ENCODE data around the gene KRTAP5-5.

DNA sequence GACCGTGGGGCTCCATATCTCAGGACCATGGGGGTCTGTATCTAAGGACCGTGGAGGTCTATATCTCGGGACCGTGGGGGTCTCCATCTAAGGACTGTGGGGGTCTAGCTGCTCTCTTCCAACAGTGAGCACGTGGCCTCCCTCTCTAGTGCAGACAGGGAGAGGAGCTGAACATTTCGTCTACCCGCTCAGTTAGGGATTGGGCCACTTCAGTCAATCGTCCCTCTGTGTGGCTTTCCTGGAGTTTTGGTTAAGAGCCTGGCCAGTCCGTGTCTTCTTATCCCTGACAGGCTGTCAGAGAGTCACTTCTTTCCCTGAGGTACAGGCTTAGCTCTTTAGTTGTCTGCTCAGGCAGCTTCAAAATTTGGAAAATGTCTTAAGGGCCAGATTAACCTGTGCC lies 47.6 kb upstream of the KRTAP5-5 start:
- TF ChIP-seq, protein P1, sequence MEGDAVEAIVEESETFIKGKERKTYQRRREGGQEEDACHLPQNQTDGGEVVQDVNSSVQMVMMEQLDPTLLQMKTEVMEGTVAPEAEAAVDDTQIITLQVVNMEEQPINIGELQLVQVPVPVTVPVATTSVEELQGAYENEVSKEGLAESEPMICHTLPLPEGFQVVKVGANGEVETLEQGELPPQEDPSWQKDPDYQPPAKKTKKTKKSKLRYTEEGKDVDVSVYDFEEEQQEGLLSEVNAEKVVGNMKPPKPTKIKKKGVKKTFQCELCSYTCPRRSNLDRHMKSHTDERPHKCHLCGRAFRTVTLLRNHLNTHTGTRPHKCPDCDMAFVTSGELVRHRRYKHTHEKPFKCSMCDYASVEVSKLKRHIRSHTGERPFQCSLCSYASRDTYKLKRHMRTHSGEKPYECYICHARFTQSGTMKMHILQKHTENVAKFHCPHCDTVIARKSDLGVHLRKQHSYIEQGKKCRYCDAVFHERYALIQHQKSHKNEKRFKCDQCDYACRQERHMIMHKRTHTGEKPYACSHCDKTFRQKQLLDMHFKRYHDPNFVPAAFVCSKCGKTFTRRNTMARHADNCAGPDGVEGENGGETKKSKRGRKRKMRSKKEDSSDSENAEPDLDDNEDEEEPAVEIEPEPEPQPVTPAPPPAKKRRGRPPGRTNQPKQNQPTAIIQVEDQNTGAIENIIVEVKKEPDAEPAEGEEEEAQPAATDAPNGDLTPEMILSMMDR (optimal IDR thresholded peaks at IDR 0.05 in 1 of 3, IDR thresholded peaks at IDR 0.05 in 1 of 3, conservative IDR thresholded peaks at IDR 0.05 in 1 of 3; ENCODE audit: extremely low read depth in 1 of 3, insufficient read depth in 2 of 3, low read length in 3 of 3), result no peak
- no peak for TF ChIP-seq EZH2 (IDR thresholded peaks at IDR 0.05; ENCODE audit: low read length)
